Stimulated activated CD4-positive, alpha-beta T cell treated with anti-CD3 and anti-CD28 coated beads, Interleukin-15, amount 100 ng/mL, for 1 hour (primary cell): ENCODE measurements around the gene PEAR1.
A peak's percentile ranks its signal among the peaks of the same experiment; 100 is the strongest.

Experiments
- DNase-seq, 2 donors: peaks; one replicate each; pipeline ENCODE4 v3.0.0-alpha.2; 2020; ENCODE audit warnings: low read depth in 1 of 2, low spot score in 1 of 2

The PEAR1 gene, protein sequence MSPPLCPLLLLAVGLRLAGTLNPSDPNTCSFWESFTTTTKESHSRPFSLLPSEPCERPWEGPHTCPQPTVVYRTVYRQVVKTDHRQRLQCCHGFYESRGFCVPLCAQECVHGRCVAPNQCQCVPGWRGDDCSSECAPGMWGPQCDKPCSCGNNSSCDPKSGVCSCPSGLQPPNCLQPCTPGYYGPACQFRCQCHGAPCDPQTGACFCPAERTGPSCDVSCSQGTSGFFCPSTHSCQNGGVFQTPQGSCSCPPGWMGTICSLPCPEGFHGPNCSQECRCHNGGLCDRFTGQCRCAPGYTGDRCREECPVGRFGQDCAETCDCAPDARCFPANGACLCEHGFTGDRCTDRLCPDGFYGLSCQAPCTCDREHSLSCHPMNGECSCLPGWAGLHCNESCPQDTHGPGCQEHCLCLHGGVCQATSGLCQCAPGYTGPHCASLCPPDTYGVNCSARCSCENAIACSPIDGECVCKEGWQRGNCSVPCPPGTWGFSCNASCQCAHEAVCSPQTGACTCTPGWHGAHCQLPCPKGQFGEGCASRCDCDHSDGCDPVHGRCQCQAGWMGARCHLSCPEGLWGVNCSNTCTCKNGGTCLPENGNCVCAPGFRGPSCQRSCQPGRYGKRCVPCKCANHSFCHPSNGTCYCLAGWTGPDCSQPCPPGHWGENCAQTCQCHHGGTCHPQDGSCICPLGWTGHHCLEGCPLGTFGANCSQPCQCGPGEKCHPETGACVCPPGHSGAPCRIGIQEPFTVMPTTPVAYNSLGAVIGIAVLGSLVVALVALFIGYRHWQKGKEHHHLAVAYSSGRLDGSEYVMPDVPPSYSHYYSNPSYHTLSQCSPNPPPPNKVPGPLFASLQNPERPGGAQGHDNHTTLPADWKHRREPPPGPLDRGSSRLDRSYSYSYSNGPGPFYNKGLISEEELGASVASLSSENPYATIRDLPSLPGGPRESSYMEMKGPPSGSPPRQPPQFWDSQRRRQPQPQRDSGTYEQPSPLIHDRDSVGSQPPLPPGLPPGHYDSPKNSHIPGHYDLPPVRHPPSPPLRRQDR

DNA sequence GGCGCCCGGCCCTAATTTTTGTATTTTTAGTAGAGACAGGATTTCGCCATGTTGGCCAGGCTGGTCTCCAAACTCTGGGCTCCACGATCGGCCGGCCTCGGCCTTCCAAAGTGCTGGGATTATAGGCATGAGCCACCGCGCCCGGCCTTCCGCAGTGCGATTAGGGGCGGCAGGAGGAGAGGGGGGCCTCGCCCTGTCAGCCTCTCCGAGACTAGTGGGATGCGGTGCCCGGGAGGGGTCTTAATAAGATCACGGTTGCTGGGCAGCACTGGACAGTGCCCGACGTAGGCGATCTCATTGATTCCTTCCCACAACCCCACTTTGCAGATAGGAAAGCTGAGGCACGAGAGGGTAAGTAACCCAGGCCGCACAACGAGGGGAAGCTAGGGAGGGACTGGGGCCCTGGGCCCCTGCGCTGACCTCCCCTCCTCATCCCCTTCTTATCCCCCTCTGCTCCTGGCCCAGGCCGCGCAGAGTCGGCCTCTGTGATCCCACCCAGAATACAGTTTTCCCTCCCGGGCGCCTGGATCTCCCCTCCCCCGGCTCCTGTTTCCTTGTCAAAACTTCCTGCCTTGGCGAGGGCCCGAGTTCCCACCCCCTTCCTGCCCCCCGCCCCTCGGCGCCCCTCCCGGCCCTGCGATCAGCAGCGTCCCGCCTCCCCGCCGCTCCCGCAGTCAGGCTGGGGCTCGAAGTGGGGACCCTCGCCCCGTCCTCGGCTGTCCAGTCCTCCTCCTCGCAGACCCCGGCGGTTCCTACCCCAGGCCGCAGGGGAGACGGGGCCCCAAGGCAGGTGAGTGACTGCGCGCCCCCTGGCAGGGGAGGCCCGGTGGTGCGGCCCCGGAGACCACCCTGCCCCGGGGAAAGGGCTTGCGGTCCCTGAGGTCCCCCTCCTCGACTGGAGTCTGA lies at the start of gene PEAR1:
PEAR1 (plus strand) TSS at position 671 of the 906 bp plus-strand sequence. CDS start 10,209 bp downstream, outside the sequence.
- no peak for DNase-seq

DNA sequence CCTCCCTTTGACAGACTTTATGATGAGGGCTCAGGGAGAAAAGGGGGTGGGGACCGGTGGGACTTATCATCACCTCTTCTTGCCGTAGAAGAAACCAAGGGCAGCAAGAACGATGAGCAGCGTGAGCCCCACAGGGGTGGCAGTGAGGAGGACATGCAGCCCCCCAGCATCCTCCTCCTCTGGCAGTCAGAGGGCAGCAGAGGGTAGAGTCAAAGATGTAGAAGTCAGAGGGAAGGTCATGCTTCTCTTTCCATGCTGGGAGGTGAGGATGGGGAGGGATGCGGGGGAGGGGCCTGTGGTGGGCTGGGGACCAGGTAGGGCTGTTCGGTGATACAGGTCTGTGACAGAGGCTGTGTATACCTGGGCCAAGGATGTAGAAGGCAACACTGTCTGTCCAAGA lies 49.4 kb upstream of the PEAR1 start:
- DNase-seq = no peak

DNA sequence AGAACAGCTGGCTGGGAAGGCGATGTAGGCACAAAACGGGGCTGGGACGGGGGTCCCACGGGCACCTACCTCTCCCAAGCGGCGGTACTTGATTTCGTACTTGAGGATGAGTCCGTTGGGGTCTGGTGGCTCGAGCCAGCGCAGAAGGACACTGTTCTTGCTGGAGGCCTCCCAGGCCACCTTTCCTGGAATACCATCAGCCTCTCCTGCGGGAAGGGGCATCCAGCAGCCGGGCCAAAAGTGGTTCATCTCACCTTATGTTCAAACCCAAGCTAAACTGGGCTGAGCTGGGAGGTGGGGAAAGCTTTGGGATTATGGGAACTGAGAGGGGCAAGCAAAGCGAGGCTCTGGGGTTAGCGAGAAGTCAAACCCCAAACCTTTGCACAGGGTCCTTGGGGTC lies 48.9 kb upstream of the PEAR1 start:
- DNase-seq = no peak

DNA sequence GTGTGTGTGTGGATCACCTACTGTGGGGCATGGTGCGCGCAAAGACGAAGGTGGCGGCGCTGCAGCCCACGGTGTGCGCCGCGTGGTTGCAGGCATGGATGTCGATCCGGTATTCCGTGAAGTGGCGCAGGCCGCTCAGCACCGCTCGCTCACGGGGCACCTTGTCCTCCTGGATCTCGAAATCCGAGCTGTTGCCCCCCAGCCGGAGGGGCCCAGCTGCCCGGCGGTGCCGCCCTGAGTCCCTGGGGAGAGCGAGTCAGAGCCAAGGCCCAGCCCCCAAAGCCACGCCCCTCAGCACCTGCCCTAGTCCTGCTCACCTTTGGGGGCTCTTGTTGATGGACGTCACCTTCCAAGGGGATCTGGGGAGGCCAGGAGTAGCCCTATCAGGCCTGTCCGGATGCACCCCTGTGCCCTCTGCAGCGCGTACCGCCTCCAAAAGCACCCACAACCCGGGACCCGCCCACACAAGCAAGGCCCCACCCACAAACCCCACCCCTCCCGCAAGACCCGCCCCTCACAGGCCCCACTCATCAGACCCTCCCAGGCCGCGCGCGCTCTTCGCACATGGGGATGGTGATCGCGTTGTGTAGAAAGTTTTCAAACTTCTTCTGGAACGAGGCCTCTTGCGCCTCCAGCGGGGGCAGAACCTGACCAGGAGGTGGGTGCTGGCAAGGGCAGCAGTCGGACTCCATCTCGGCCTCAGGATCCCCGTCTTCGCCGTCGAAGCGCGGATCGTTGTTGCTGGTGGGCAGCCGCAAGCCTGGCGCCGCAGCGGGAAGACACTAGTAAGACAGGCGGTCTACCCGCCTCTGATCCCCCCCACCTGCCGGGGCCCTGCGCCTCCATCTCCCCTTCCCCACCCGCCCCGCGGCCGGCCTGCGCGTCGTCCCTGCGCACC lies 48.2 kb upstream of the PEAR1 start:
- no peak for DNase-seq

DNA sequence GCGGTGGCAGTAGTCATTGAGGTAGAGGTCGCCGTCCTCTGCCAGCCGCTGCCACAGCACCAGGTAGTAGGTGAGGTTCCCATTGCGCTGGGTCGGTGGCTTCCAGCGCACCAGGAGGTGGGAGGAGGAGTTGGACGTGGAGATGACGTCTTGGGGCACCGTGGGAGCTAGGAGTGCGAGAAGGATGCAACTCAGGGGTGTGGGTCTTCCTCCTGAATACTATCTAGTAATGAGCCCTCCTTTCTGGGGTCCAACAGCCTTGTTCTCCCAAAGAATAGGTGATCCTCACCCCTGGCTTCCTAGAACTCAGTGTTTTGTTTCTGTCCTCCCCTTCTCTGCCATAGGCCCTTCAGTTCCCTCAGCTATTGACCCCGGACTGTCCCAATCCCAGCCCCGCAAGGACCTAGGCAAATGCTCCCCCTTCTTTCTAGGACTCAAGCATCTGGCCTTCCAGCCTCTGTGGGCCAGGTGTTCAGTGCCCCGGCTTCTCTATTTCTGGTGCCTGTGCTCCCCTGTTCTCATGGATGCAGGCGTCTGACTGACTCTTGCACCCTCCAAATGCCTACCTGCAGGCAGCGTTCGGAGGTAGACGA lies 47.5 kb upstream of the PEAR1 start:
- no peak for DNase-seq

DNA sequence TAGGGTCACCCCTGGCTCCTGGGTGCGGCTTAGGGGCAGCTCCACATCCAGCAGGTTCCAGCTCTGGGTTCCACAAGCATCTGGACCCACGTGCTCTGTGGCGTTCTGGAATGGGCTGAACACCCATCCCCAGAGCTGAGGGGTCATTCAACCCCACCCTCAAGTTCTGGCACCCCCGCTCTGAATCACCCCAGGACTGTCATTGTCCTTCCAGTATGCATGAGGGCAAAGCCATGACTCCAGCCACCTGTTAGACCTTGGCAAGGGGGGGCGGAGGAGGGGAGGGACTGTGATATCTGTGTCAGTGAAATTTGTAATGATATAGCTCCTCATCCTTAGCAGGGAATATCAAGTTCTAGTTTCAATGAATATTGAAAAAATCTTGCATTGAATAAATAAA lies 46.9 kb upstream of the PEAR1 start:
- DNase-seq = no peak

DNA sequence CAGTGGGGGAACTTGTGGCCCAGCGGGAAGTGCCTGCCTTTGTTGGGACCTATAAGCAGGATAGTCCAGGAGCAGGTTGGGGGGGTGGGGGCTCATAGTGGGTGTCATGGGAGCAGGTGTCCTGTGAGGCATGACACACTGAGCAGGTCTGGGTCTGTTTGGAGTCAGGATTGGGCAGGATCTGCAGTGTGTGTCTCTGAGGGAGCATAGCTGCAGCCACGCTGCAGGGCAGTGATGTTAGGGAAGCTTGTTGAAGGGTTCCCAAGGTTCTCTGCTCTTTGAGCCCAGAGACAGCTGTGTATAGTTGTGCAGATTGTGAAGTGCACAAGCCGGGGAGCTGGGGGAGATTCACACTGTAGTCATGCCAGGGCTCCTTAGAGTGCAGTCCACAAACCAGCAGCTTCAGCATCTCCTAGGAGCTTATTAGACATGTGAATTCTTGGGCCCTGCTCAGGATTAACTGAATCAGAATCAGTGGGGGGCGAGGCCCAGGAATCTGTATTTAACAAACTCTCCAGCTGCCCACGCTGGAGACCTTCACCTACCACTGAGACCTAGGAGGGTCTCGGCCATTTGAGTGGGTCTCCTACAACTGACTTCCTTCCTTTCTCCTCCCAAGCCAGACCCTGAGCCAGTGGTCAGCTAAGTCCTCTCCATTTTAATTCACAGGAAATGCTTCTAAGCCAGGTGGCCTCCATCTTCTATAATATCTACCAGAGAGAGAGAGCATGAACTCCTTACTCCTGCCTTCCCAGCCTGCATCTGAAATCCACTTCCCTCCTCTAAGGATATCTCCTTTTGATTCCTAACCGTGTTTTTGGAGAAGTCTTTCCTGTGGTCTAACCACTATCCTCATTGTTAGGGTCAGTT lies 45.7 kb upstream of the PEAR1 start:
- DNase-seq = no peak

DNA sequence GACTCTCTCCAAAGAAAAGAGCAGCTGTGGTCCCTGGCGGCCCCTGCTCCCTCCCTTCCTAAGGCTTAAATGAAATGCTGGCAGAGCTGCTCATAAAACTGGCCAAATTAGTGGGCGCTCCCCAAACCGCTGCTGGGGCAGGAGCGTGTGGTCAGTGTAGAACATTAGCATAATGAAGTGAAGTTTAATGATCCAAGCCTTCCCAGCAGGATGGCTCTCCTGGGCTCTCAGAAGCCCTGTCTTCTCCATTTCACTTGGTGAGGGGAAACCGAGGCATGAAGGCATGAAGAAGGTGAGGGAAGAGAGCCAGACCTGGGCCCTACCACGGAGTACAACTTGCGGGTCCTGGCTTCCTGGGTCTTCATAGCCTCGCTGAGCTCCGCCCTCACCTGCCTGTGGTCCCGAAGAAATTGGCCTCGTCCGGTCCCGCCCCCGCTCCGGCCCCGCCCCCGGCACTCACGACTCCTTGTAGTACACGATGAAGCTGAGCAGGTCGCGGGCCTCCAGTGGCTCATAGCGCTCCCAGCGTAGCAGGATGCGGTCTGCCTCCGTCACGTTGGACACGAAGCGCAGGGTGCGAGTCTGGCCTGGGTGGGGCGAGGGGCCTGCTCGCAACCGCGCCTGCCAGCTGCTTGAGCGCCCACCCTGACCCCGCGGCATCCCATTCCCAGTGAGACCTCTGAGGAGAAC lies 44.9 kb upstream of the PEAR1 start:
- peak in 1 of 2 donors; percentile 14 for DNase-seq

DNA sequence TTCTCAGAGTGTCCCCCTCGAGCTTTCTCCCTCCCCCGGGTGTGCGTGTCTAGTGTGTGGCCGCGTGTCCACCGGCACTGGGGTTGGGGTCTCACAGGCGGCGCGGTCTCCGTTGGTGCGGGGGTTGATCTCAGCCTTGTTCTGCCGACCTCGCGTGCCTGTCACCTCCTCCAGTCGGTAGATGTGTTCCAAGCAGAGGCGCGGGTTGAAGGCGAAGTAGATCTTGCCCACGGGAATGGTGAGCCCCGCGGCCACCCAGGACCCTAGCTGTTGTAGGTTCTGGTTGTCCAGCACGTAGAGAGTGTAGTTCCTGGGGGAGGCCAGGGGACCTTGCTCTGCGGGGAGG lies 44.4 kb upstream of the PEAR1 start:
- no peak for DNase-seq

DNA sequence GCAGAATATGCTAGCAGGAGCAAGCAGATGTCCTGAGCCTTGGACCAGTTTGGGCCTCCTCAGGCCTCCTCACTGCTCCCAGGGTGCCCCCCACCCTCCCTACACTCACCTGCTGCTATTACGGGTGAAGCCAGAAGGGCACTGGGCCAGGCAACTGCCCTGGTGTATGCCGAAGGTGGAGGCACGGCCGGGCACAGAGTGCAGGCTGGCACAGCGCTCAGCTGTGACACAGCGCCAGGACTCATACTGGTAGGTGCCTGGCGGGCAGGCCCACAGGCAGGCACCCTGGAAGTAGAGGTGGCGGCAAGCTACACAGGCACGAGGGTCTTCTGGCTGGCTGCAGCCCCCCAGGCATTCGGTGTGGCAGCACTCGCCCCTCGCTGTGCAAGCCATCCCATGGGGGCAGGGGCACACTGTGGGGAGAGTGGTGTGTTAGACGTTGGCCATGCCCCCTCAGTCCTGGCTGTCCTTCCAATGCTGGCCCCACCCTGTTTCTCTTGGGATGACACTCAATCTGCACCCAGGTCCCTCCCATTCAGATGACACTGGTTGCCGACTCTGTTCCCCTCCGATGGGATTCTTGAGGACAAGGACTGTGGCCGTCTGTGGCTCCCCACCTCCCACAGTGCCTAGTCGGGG lies 41.6 kb upstream of the PEAR1 start:
- no peak for DNase-seq

DNA sequence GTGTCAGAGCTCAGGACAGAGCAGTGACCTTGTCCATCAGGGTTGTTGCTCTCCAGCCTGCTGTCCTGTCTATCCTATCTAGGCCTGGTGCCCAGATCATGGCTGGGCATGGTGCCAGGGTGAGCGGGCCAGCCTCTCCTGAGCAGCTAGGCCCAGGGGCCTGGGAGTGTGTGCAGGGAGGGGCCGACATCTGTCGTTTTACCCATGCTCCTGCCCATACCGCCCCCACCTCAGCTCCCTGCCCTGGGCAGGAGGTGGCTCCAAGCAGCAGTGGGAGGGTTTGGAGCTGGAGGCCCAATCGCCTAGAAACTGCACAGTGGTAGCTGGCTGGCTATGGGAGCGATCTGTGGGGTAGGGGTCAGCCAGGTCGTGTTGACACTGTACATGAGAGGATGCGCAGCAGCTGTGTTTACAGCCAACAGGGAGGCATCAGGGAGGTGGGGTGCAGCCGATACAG lies 41.1 kb upstream of the PEAR1 start:
- no peak for DNase-seq

DNA sequence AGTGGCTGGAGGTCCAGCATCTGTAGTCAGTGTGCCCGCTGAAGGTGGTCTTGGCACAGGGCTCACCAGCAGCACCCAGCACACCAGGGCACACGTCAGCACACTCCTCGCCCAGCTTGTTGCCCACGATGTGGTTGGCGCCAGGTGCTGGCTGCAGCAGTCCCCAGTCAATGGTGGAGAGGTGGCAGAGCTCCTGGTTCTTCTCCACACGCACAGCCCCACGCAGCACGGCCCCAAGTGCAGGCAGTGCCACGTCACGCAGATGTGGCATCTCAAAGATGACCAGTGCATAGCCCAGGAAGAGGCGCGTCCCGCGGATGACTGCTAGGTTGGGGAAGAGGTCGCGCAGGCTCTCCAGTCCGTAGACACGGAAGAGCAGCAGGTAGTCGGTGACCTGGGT lies 39.8 kb upstream of the PEAR1 start:
- no peak for DNase-seq

DNA sequence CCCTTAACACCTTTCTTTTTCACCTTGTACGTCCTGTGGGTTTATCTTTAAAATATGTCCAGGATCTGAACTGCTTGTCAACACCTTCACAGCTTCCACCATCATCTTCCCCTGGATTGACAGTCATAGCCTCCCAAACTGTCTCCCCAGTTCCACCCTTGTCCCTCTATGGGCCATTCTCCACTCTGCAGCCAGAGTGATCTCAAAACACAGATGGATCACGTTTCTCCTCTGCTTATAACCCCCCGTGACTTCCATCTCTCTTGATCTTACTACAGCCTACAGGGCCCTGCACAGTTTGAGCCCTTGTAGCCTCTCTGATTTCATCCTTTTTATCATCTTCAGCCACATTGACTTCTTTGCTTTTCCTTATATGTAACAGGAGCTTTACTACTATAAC lies 38.9 kb upstream of the PEAR1 start:
- DNase-seq = no peak

DNA sequence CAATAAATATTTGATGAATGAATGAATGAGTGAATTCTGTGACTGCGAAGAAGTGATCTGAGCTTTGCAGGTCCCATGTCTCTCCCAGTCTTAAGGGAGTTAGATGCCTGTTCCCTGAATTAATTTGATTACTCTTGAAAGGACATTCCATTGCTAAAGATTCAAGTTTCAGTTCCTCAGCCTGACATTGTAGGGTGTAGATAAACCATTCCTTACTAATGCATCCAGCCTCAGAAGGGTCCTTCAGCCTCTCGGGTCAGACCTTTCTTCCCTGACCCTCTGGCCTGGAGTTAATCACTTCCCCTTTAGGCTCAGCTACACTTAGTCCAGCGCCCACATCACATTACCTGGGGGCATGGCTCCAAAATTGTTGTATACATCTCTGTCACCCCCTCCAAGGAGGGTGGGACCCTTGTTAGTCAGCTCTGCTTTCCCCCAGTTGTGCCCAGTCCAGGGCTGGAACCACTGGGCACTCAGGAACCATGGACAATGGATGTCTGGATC lies 37.2 kb upstream of the PEAR1 start:
- no peak for DNase-seq

DNA sequence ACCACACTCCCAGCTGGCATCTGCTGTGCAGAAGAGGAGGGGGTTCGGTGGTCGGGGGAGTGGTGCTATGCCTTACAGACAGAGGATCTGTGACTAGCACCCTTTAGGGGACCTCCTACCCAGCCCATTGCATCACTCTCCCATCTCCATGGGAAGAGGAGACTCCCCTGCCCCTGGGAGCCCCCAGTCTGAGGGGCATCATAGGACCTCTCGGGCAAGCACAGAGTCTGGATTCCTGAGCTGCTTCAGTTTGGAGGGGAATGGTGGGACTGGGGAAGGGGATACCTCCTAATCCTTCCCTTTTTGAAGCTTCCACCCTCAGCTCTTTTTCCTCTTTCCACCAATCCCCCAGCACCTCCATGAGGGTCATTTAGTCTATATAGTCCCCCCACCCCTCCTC lies 36.0 kb upstream of the PEAR1 start:
- DNase-seq = no peak

DNA sequence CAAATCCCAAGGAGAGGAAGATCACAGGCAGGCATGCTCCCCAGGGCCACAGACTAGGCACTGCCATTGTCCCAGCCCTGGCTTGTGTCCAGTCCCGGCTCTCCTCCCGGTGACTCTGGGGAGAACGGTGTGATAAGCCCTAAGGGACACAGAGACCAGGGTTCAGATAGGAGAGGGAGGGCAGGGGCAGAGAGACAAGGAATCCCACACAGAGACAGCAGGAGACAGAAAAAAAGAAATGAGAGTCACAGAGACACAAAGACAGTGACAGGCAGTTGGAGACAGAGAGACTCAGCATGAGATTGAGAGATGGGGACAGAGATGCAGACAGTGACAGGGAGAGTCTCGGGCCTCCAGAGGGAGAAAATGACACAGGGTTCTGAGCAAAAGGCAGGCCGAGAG lies 35.0 kb upstream of the PEAR1 start:
- DNase-seq = no peak

DNA sequence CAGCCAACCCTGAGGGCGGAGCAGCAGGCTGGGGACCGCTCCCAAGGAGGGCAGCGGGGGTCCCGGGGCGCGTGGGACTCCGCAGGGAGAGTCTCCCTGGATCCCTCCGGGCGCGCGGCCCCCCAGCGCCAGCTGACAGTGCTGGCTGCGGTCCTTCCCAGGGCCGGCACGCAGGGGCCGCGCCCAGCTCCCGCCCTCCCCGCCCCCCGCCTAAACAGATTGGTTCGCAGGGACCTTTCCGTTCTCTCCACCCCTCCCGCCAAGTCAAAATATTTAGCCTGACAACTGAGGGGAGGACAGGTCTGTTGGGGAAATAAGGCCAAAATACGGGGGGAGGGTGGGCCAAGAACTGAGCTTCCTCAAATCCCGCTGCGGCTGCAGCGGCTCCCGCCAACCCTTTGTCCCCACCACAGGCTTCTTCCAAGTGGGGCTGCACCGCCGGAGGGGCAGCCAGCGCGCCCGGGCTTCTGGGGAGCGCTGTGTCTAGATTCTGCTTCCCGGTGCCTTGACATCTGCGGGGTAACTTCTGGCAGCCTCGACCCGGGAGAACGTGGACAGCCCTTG lies 34.5 kb upstream of the PEAR1 start, which contains the start of gene INSRR:
INSRR (minus strand) TSS at position 159 of the 564 bp plus-strand sequence. CDS start 496 bp downstream, outside the sequence.
- DNase-seq = no peak
